ENCODE measurements around the gene TACO1. TPM values are rescaled to one million over a fixed set of nuclear protein-coding genes. Genes with fewer than 3 reads are reported as not detected.

The TACO1 gene
- total RNA-seq, 1 donor from 2014 or later = 16.2 TPM

- H3K27ac Mint-ChIP-seq = no peak overlapping the region
- TF ChIP-seq, protein P1, sequence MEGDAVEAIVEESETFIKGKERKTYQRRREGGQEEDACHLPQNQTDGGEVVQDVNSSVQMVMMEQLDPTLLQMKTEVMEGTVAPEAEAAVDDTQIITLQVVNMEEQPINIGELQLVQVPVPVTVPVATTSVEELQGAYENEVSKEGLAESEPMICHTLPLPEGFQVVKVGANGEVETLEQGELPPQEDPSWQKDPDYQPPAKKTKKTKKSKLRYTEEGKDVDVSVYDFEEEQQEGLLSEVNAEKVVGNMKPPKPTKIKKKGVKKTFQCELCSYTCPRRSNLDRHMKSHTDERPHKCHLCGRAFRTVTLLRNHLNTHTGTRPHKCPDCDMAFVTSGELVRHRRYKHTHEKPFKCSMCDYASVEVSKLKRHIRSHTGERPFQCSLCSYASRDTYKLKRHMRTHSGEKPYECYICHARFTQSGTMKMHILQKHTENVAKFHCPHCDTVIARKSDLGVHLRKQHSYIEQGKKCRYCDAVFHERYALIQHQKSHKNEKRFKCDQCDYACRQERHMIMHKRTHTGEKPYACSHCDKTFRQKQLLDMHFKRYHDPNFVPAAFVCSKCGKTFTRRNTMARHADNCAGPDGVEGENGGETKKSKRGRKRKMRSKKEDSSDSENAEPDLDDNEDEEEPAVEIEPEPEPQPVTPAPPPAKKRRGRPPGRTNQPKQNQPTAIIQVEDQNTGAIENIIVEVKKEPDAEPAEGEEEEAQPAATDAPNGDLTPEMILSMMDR (IDR thresholded peaks at IDR 0.05; ENCODE audit: unreplicated experiment) = no peak
- H3K36me3 Mint-ChIP-seq = peaks cover 15% of the 10 kb centered on the region
- no peak for DNase-seq (ENCODE audit: low spot score in 2 of 2, unreplicated experiment in 2 of 2)
- no peak overlapping the region for H3K4me3 Mint-ChIP-seq
- peaks cover 8% of the 10 kb centered on the region for H3K9me3 Mint-ChIP-seq
- H3K4me1 Mint-ChIP-seq = no peaks in the 10 kb centered on the region
- H3K27me3 Mint-ChIP-seq (ENCODE audit: low read depth) = no peaks in the 10 kb centered on the region
Observed at GRCh38 chr17:63561819-63562218, 38.9 kb upstream of the TACO1 start.

DNA sequence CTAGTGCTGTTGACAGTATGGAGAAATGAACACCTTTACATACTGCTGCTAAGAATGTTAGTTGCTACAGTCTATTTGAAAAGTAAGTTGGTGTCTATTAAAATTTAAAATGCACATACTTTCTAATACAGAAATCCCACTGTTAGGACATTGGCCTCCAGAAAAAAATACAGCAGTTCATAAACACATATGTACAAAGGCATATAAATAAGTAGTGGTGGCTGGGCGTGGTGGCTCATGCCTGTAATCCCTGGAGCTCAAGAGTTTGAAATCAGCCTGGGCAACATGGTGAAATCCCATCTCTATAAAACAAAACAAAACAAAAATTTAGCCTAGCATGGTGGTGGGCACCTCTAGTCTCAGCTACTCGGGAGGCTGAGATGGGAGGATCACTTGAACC, 37.4 kb upstream of the TACO1 start:
- Mint-ChIP-seq H3K4me3 (no peak overlapping the region), H3K4me1 (peaks cover under 1% of the 10 kb centered on the region), H3K36me3 (peaks cover 6% of the 10 kb centered on the region), H3K27me3 (ENCODE audit: low read depth) (no peaks in the 10 kb centered on the region), H3K9me3 (no peaks in the 10 kb centered on the region), H3K27ac (no peak overlapping the region)
- DNase-seq (ENCODE audit: low spot score in 2 of 2, unreplicated experiment in 2 of 2) = no peak
- TF ChIP-seq, protein P1 (IDR thresholded peaks at IDR 0.05; ENCODE audit: unreplicated experiment) = no peak

- Mint-ChIP-seq H3K9me3 (no peaks in the 10 kb centered on the region), H3K4me1 (peaks cover 2% of the 10 kb centered on the region), H3K4me3 (no peak overlapping the region), H3K36me3 (peaks cover 8% of the 10 kb centered on the region), H3K27ac (no peak overlapping the region), H3K27me3 (ENCODE audit: low read depth) (no peaks in the 10 kb centered on the region)
- no peak for DNase-seq (ENCODE audit: low spot score in 2 of 2, unreplicated experiment in 2 of 2)
- TF ChIP-seq, protein P1 (IDR thresholded peaks at IDR 0.05; ENCODE audit: unreplicated experiment) = no peak
Observed at GRCh38 chr17:63564562-63564961, 36.1 kb upstream of the TACO1 start.

DNA sequence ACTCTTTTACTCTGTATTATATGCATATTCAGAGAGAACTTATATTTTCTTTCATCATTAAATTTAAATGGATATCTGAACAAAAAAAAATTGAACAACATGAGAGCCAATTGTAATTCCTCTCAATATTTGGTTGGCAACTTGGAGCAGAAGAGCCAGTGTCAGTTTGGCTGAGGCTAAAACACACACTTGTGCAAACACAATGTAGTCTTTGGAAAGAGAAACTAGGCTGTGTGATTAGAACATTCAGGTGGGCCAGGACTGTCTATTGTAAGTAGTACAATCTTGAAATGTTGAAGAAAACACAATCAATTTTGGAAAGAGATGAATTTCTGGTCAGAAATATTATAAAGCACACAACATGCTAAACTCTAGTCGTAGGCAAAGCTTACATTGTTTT, 33.5 kb upstream of the TACO1 start:
- H3K4me3 Mint-ChIP-seq = no peak overlapping the region
- peaks cover 2% of the 10 kb centered on the region for H3K4me1 Mint-ChIP-seq
- H3K9me3 Mint-ChIP-seq = no peaks in the 10 kb centered on the region
- H3K27me3 Mint-ChIP-seq (ENCODE audit: low read depth) = no peaks in the 10 kb centered on the region
- no peak for DNase-seq (ENCODE audit: low spot score in 2 of 2, unreplicated experiment in 2 of 2)
- peaks cover 8% of the 10 kb centered on the region for H3K36me3 Mint-ChIP-seq
- no peak overlapping the region for H3K27ac Mint-ChIP-seq
- TF ChIP-seq, protein P1 (IDR thresholded peaks at IDR 0.05; ENCODE audit: unreplicated experiment) = no peak

- H3K4me1 Mint-ChIP-seq = peaks cover 2% of the 10 kb centered on the region
- no peak overlapping the region for H3K4me3 Mint-ChIP-seq
- H3K27me3 Mint-ChIP-seq (ENCODE audit: low read depth) = no peaks in the 10 kb centered on the region
- H3K36me3 Mint-ChIP-seq = peaks cover 8% of the 10 kb centered on the region
- H3K27ac Mint-ChIP-seq = peak overlapping the region; percentile 35
- TF ChIP-seq, protein P1 (IDR thresholded peaks at IDR 0.05; ENCODE audit: unreplicated experiment) = no peak
- no peak for DNase-seq (ENCODE audit: low spot score in 2 of 2, unreplicated experiment in 2 of 2)
- H3K9me3 Mint-ChIP-seq = no peaks in the 10 kb centered on the region
Observed at GRCh38 chr17:63568563-63568962, 32.1 kb upstream of the TACO1 start.
